Activated T-helper 2 cell treated with anti-CD3 and anti-CD28 coated beads, Interferon-gamma antibody, Interleukin-2, Interleukin-4, amounts not matched to agents 10 μg/mL and 5 μg/mL and 100 μg/mL, durations not matched to agents 14 hours and 24 hours and 36 hours (primary cell): ENCODE data around the gene NCAM2. TPM values are rescaled to one million over a fixed set of nuclear protein-coding genes. Genes with fewer than 3 reads are reported as not detected.

Experiments
- DNase-seq: peaks from one replicate; pipeline ENCODE4 v3.0.0; 2021; ENCODE audit warnings: low spot score
- H3K27ac Mint-ChIP-seq: one replicate; pipeline ENCODE4 v1.8.0; 2021; ENCODE audit warnings: mixed read lengths
- H3K27me3 Mint-ChIP-seq: one replicate; pipeline ENCODE4 v1.8.0; 2021; ENCODE audit warnings: low read depth, mixed read lengths
- H3K36me3 Mint-ChIP-seq: one replicate; pipeline ENCODE4 v1.8.0; 2021; ENCODE audit warnings: low read depth, mixed read lengths
- H3K4me1 Mint-ChIP-seq: one replicate; pipeline ENCODE4 v1.8.0; 2021; ENCODE audit warnings: low read depth, mixed read lengths
- H3K4me3 Mint-ChIP-seq: one replicate; pipeline ENCODE4 v1.8.0; 2021; ENCODE audit warnings: low read depth, mild to moderate bottlenecking, moderate library complexity, mixed read lengths
- H3K9me3 Mint-ChIP-seq: one replicate; pipeline ENCODE4 v1.8.0; 2021; ENCODE audit warnings: mixed read lengths
- intact Hi-C: fragments of 100-400 bp; cut with micrococcal nuclease; formaldehyde crosslinking; loops from one replicate; pipeline ENCODE4 v1.15.1; 2023
- total RNA-seq: library from RNA; stranded (reverse); gene quantifications from 2 replicates; pipeline ENCODE4 v1.2.3, GENCODE V29; 2022

Gene NCAM2
- total RNA-seq, 1 donor from 2014 or later = not detected

- H3K9me3 Mint-ChIP-seq = peaks cover 7% of the 10 kb centered on the region
- no peaks in the 10 kb centered on the region for H3K27me3 Mint-ChIP-seq
- intact Hi-C loops = no loop called here
- H3K27ac Mint-ChIP-seq = no peak overlapping the region
- H3K4me1 Mint-ChIP-seq = no peaks in the 10 kb centered on the region
- H3K36me3 Mint-ChIP-seq = no peaks in the 10 kb centered on the region
- no peak for DNase-seq
- H3K4me3 Mint-ChIP-seq = no peak overlapping the region
These were observed 285.6 kb downstream of the NCAM2 start for GRCh38 chr21:21283810-21284209.

GRCh38 chr21:21286170-21286798 lies 288.1 kb downstream of the NCAM2 start:
- H3K36me3 Mint-ChIP-seq = no peaks in the 10 kb centered on the region
- no peak overlapping the region for H3K27ac Mint-ChIP-seq
- no peaks in the 10 kb centered on the region for H3K27me3 Mint-ChIP-seq
- DNase-seq = no peak
- no peak overlapping the region for H3K4me3 Mint-ChIP-seq
- peaks cover 3% of the 10 kb centered on the region for H3K9me3 Mint-ChIP-seq
- intact Hi-C loops = no loop called here
- no peaks in the 10 kb centered on the region for H3K4me1 Mint-ChIP-seq

- H3K4me3 Mint-ChIP-seq = no peak overlapping the region
- H3K27me3 Mint-ChIP-seq = no peaks in the 10 kb centered on the region
- no peaks in the 10 kb centered on the region for H3K4me1 Mint-ChIP-seq
- H3K27ac Mint-ChIP-seq = no peak overlapping the region
- intact Hi-C loops = no loop called here
- no peaks in the 10 kb centered on the region for H3K36me3 Mint-ChIP-seq
- peaks cover 16% of the 10 kb centered on the region for H3K9me3 Mint-ChIP-seq
- no peak for DNase-seq
These were observed 292.5 kb downstream of the NCAM2 start for GRCh38 chr21:21290751-21291150.

- H3K4me3 Mint-ChIP-seq = no peak overlapping the region
- H3K27ac Mint-ChIP-seq = no peak overlapping the region
- intact Hi-C loops = no loop called here
- peaks cover 25% of the 10 kb centered on the region for H3K9me3 Mint-ChIP-seq
- H3K36me3 Mint-ChIP-seq = no peaks in the 10 kb centered on the region
- H3K27me3 Mint-ChIP-seq = no peaks in the 10 kb centered on the region
- DNase-seq = no peak
- no peaks in the 10 kb centered on the region for H3K4me1 Mint-ChIP-seq
These were observed 293.8 kb downstream of the NCAM2 start for GRCh38 chr21:21291883-21292569.

GRCh38 chr21:21295303-21295702 lies 297.1 kb downstream of the NCAM2 start:
- Mint-ChIP-seq H3K27me3 (no peaks in the 10 kb centered on the region), H3K4me1 (no peaks in the 10 kb centered on the region), H3K9me3 (peaks cover 22% of the 10 kb centered on the region), H3K4me3 (no peak overlapping the region), H3K27ac (no peak overlapping the region), H3K36me3 (no peaks in the 10 kb centered on the region)
- intact Hi-C loops = no loop called here
- DNase-seq = no peak

- intact Hi-C loops = no loop called here
- H3K4me3 Mint-ChIP-seq = no peak overlapping the region
- no peak overlapping the region for H3K27ac Mint-ChIP-seq
- H3K27me3 Mint-ChIP-seq = no peaks in the 10 kb centered on the region
- H3K9me3 Mint-ChIP-seq = peaks cover 23% of the 10 kb centered on the region
- no peaks in the 10 kb centered on the region for H3K4me1 Mint-ChIP-seq
- H3K36me3 Mint-ChIP-seq = no peaks in the 10 kb centered on the region
- DNase-seq = no peak
These were observed 299.0 kb downstream of the NCAM2 start for GRCh38 chr21:21297211-21297610.

- no peaks in the 10 kb centered on the region for H3K36me3 Mint-ChIP-seq
- no peaks in the 10 kb centered on the region for H3K27me3 Mint-ChIP-seq
- no peak overlapping the region for H3K4me3 Mint-ChIP-seq
- intact Hi-C loops = no loop called here
- no peak overlapping the region for H3K27ac Mint-ChIP-seq
- no peaks in the 10 kb centered on the region for H3K4me1 Mint-ChIP-seq
- peaks cover 15% of the 10 kb centered on the region for H3K9me3 Mint-ChIP-seq
- no peak for DNase-seq
These were observed 302.8 kb downstream of the NCAM2 start for GRCh38 chr21:21301013-21301412.

GRCh38 chr21:21309510-21309909 lies 311.3 kb downstream of the NCAM2 start:
- Mint-ChIP-seq H3K27me3 (no peaks in the 10 kb centered on the region), H3K36me3 (no peaks in the 10 kb centered on the region), H3K4me1 (no peaks in the 10 kb centered on the region), H3K4me3 (no peak overlapping the region), H3K9me3 (no peaks in the 10 kb centered on the region), H3K27ac (no peak overlapping the region)
- DNase-seq = no peak
- intact Hi-C loops = no loop called here

GRCh38 chr21:21324297-21324696 lies 326.1 kb downstream of the NCAM2 start:
- Mint-ChIP-seq H3K27me3 (no peaks in the 10 kb centered on the region), H3K36me3 (no peaks in the 10 kb centered on the region), H3K9me3 (peaks cover 3% of the 10 kb centered on the region), H3K27ac (no peak overlapping the region), H3K4me1 (no peaks in the 10 kb centered on the region), H3K4me3 (no peak overlapping the region)
- intact Hi-C loops = no loop called here
- no peak for DNase-seq

- DNase-seq = no peak
- intact Hi-C loops = no loop called here
- H3K36me3 Mint-ChIP-seq = no peaks in the 10 kb centered on the region
- peaks cover 9% of the 10 kb centered on the region for H3K9me3 Mint-ChIP-seq
- H3K27ac Mint-ChIP-seq = no peak overlapping the region
- no peaks in the 10 kb centered on the region for H3K4me1 Mint-ChIP-seq
- no peak overlapping the region for H3K4me3 Mint-ChIP-seq
- no peaks in the 10 kb centered on the region for H3K27me3 Mint-ChIP-seq
These were observed 334.3 kb downstream of the NCAM2 start for GRCh38 chr21:21332492-21332891.

- Mint-ChIP-seq H3K36me3 (no peaks in the 10 kb centered on the region), H3K4me1 (no peaks in the 10 kb centered on the region), H3K9me3 (peaks cover 17% of the 10 kb centered on the region), H3K4me3 (no peak overlapping the region), H3K27me3 (no peaks in the 10 kb centered on the region), H3K27ac (no peak overlapping the region)
- DNase-seq = no peak
- intact Hi-C loops = no loop called here
These were observed 342.8 kb downstream of the NCAM2 start for GRCh38 chr21:21341041-21341440.

GRCh38 chr21:21345296-21345695 lies 347.1 kb downstream of the NCAM2 start:
- peaks cover 44% of the 10 kb centered on the region for H3K9me3 Mint-ChIP-seq
- H3K36me3 Mint-ChIP-seq = no peaks in the 10 kb centered on the region
- H3K27me3 Mint-ChIP-seq = no peaks in the 10 kb centered on the region
- no peak overlapping the region for H3K4me3 Mint-ChIP-seq
- no peak overlapping the region for H3K27ac Mint-ChIP-seq
- DNase-seq = no peak
- H3K4me1 Mint-ChIP-seq = no peaks in the 10 kb centered on the region
- intact Hi-C loops = no loop called here

- intact Hi-C loops = no loop called here
- Mint-ChIP-seq H3K27me3 (no peaks in the 10 kb centered on the region), H3K27ac (no peak overlapping the region), H3K4me1 (no peaks in the 10 kb centered on the region), H3K4me3 (no peak overlapping the region), H3K9me3 (peaks cover 44% of the 10 kb centered on the region), H3K36me3 (no peaks in the 10 kb centered on the region)
- no peak for DNase-seq
These were observed 347.7 kb downstream of the NCAM2 start for GRCh38 chr21:21345872-21346271.
